Measurements from ENCODE around the gene TYMP. TPM values are rescaled to one million over a fixed set of nuclear protein-coding genes. Genes with fewer than 3 reads are reported as not detected.
A peak's percentile ranks its signal among the peaks of the same experiment; 100 is the strongest.

TYMP gene
- total RNA-seq, 4 donors from 2014 or later: 18.5 to 55.1 (median 39.3) TPM

DNA sequence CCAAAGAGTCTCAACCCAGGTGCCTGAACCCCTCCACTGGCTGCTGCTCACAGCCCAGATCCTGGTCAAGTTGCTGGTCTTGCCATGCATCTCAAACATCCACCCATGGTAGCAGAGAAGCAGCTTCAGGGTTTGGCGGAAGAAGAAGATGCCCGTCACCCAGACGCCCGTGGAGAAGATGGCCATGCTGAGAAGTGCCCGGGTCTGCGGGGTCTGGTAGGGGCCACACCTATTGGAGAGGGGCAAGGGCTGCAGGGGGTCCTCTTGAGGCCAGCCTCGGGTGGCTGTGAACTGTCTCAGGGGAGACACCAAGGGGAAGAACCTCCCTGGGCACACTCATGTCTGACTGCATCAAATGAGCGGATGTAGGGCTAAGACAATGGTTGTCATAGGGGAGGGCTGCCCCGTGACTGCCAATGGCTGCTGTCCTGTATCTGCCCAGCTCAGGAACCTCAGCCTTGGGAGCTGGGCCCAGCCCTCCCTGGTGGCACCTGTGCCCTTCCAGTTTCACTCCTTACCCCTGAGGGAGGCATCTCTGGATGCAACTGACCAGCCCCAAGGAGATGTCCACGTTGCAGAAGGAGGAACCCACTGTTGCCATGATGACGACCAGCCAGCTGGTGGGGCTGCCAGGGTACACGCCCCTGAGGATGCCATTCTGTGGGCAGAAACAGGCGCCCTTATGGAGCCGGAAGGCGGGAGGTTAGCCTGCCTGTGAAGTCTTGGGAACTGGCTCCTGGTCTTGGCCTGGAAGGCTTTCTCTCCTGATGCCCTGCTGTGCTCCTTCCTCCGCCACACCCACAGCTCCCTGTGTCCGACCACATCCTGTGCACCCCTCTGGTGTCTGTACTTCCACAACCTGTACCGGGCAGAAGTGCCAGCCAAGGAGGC, 47.2 kb upstream of the TYMP start:
- Histone ChIP-seq H3K4me1 (peaks cover 0 to 41% (median 22%) of the 10 kb centered on the region in 3 donors), H3K27ac (peak overlapping the region in 1 of 4 donors; percentile 77), H3K4me3 (peak overlapping the region in 1 of 2 donors; percentile 52), H3K27me3 (peaks cover 4% of the 10 kb centered on the region), H3K9me3 (no peaks in the 10 kb centered on the region), H3K36me3 (peaks cover 0 to 40% of the 10 kb centered on the region in 2 donors)
- no peak for ATAC-seq
- WGBS, 2 donors (ENCODE audit: low coverage in 1 of 2): 73 to 80% methylated on average over 1 to 6 of the region's 18 CpGs
- TF ChIP-seq POLR2AphosphoS5 (IDR thresholded peaks at IDR 0.05) (no peak), POLR2A (IDR thresholded peaks at IDR 0.05) (no peak), EP300 (IDR thresholded peaks at IDR 0.05) (no peak), CTCF (IDR thresholded peaks at IDR 0.05) (no peak)

DNA sequence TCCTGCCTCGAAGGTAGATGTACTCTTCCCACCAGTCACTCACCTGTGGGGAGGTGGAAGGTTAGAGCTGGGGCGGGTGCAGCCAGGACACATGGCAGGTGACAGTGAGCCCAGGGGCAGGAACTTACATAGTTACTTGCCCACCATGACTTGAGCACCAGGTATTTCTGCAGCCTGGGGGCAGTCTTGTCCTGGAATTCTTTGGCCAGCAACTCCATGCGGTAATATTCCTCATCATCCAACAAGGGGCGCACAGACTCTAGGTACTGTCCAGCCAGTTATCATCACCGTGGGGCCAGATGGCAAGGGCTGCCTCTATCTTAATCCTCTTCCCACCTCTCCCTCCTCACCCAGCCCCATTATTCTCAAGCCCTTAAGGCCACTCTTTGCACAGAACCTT, 46.3 kb upstream of the TYMP start:
- TF ChIP-seq POLR2AphosphoS5 (IDR thresholded peaks at IDR 0.05) (no peak), CTCF (IDR thresholded peaks at IDR 0.05) (no peak), EP300 (IDR thresholded peaks at IDR 0.05) (no peak), POLR2A (IDR thresholded peaks at IDR 0.05) (no peak)
- Histone ChIP-seq H3K4me1 (peaks cover 0 to 31% (median 15%) of the 10 kb centered on the region in 3 donors), H3K27ac (no peak overlapping the region), H3K27me3 (peaks cover 4% of the 10 kb centered on the region), H3K36me3 (peaks cover 0 to 49% of the 10 kb centered on the region in 2 donors), H3K9me3 (no peaks in the 10 kb centered on the region), H3K4me3 (no peak overlapping the region)
- 61% methylated on average over 4 of the region's 5 CpGs; no CpG with 5 or more reads in 1 of the 2 donors for WGBS, 2 donors (ENCODE audit: low coverage in 1 of 2)
- no peak for ATAC-seq

DNA sequence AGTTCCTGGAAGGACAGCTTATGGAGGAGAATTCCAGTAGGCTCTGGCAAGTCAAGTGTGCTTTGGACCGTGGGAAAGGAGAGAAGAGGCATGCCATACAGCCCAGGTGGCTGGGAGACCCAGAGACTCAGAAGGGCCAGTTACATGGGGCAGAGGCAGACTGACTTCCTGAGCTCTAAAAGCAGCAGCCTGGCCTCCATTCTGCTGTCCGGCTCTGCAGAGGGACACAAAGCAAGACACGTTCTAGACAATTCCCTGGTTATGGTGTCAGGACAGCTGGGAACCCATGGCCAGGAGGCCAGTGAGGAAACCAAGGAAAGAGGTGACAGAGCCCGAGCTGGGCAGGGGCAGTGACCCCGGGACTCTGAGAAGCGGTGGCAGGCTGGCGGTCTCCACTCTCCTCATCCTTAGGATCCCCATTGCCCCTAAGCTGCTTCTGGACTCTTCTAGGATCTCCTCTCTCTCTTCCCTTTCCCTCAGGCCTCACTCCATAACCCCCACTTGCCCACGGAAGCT, 45.7 kb upstream of the TYMP start:
- H3K9me3 ChIP-seq: no peaks in the 10 kb centered on the region
- no peak for TF ChIP-seq CTCF (IDR thresholded peaks at IDR 0.05)
- no peak for TF ChIP-seq POLR2AphosphoS5 (IDR thresholded peaks at IDR 0.05)
- TF ChIP-seq EP300 (IDR thresholded peaks at IDR 0.05): no peak
- no peak for TF ChIP-seq POLR2A (IDR thresholded peaks at IDR 0.05)
- H3K27ac ChIP-seq: no peak overlapping the region
- 62 to 83% methylated on average over 1 to 5 of the region's 8 CpGs for WGBS, 2 donors (ENCODE audit: low coverage in 1 of 2)
- peaks cover 4% of the 10 kb centered on the region for H3K27me3 ChIP-seq
- no peak for ATAC-seq
- H3K36me3 ChIP-seq: peaks cover 0 to 55% of the 10 kb centered on the region in 2 donors
- peaks cover 0 to 29% (median 15%) of the 10 kb centered on the region in 3 donors for H3K4me1 ChIP-seq
- H3K4me3 ChIP-seq: no peak overlapping the region

GRCh38 chr22:50574383-50574755, 44.6 kb upstream of the TYMP start:
- H3K36me3 ChIP-seq: peaks cover 0 to 58% of the 10 kb centered on the region in 2 donors
- H3K9me3 ChIP-seq: no peaks in the 10 kb centered on the region
- no peak for TF ChIP-seq POLR2A (IDR thresholded peaks at IDR 0.05)
- TF ChIP-seq POLR2AphosphoS5 (IDR thresholded peaks at IDR 0.05): no peak
- TF ChIP-seq EP300 (IDR thresholded peaks at IDR 0.05): no peak
- no peak for TF ChIP-seq CTCF (IDR thresholded peaks at IDR 0.05)
- H3K27me3 ChIP-seq: peaks cover 4% of the 10 kb centered on the region
- peaks cover 0 to 25% (median 14%) of the 10 kb centered on the region in 3 donors for H3K4me1 ChIP-seq
- WGBS, 2 donors (ENCODE audit: low coverage in 1 of 2): 96 to 100% methylated on average over 1 to 4 of the region's 11 CpGs
- no peak overlapping the region for H3K4me3 ChIP-seq
- H3K27ac ChIP-seq: no peak overlapping the region
- ATAC-seq: no peak
